HEK293 (cell line): Measurements from ENCODE around the gene CADPS.

ENCODE experiments used
- CTCF ChIA-PET: fragments of 350-600 bp; formaldehyde crosslinking; extraction: SDS; loops from one replicate; lab custom pipeline; 2021; ENCODE audit warnings: antibody characterized with exemption; lab: Yijun Ruan, JAX
- POLR2A ChIA-PET: fragments of 300-600 bp; formaldehyde crosslinking; extraction: SDS; loops from one replicate; lab custom pipeline; 2020; ENCODE audit warnings: antibody characterized with exemption, inconsistent platforms; lab: Yijun Ruan, JAX
- H3K27ac ChIP-seq: fragments of 200-500 bp; sonication (Bioruptor generic); 2 replicates; pipeline ENCODE4 v1.5.1; 2014; ENCODE audit warnings: low read depth, low read length, control low read depth, inconsistent platforms; ENCODE audit errors: extremely low read depth
- H3K36me3 ChIP-seq, 2 experiments: fragments of 200-500 bp in 1 of 2; sonication (Bioruptor generic) in 1 of 2; 1 replicate in 1 of 2; 2 replicates in 1 of 2; pipeline ENCODE4 v1.5.1; 2014 to 2017; ENCODE audit warnings: inconsistent platforms in 2 of 2, low read length in 2 of 2; ENCODE audit not compliant: control insufficient read depth in 2 of 2, insufficient read depth in 1 of 2
- H3K4me1 ChIP-seq: fragments of 200-500 bp; sonication (Bioruptor generic); 2 replicates; pipeline ENCODE4 v1.5.1; 2014; ENCODE audit warnings: mild to moderate bottlenecking, low read length, inconsistent platforms; ENCODE audit not compliant: control insufficient read depth, insufficient read depth
- H3K4me3 ChIP-seq: 2 replicates; pipeline ENCODE4 v1.5.1; 2011; ENCODE audit warnings: low read depth, mild to moderate bottlenecking, control low read depth, low read length, moderate library complexity
- H3K9me3 ChIP-seq: fragments of 200-500 bp; sonication (Bioruptor generic); 2 replicates; pipeline ENCODE4 v1.5.1; 2014; ENCODE audit warnings: low read depth, low read length, inconsistent platforms; ENCODE audit not compliant: control insufficient read depth, insufficient read depth
- BCL11B ChIP-seq: fragments of 450-650 bp; formaldehyde crosslinking; IDR thresholded peaks from 2 replicates; pipeline ENCODE4 v1.5.1; 2016; ENCODE audit warnings: low read depth, missing biosample characterization, missing genetic modification characterization
- EGR2 ChIP-seq: fragments of 450-650 bp; formaldehyde crosslinking; IDR thresholded peaks from 2 replicates; pipeline ENCODE4 v1.5.1; 2016; ENCODE audit warnings: low read depth, missing biosample characterization, missing genetic modification characterization
- GLIS2 ChIP-seq: fragments of 450-650 bp; formaldehyde crosslinking; IDR thresholded peaks from 2 replicates; pipeline ENCODE4 v1.5.1; 2016; ENCODE audit warnings: missing biosample characterization, missing genetic modification characterization
- PRDM6 ChIP-seq: fragments of 450-650 bp; formaldehyde crosslinking; IDR thresholded peaks from 2 replicates; pipeline ENCODE4 v1.5.1; 2017; ENCODE audit warnings: missing biosample characterization, missing genetic modification characterization
- ZBTB1 ChIP-seq: fragments of 450-650 bp; formaldehyde crosslinking; IDR thresholded peaks from 2 replicates; pipeline ENCODE4 v1.5.1; 2016; ENCODE audit warnings: missing biosample characterization, missing genetic modification characterization
- ZBTB20 ChIP-seq: fragments of 450-650 bp; formaldehyde crosslinking; IDR thresholded peaks from 2 replicates; pipeline ENCODE4 v1.5.1; 2016; ENCODE audit warnings: missing biosample characterization, missing genetic modification characterization
- ZBTB48 ChIP-seq: fragments of 450-650 bp; formaldehyde crosslinking; IDR thresholded peaks from 2 replicates; pipeline ENCODE4 v1.5.1; 2016; ENCODE audit warnings: missing biosample characterization, missing genetic modification characterization
- ZFP37 ChIP-seq: fragments of 450-650 bp; formaldehyde crosslinking; IDR thresholded peaks from 2 replicates; pipeline ENCODE4 v1.5.1; 2016; ENCODE audit warnings: missing biosample characterization, missing genetic modification characterization
- ZFP69B ChIP-seq: fragments of 450-650 bp; formaldehyde crosslinking; IDR thresholded peaks from 2 replicates; pipeline ENCODE4 v1.5.1; 2016; ENCODE audit warnings: missing biosample characterization, missing genetic modification characterization
- ZNF133 ChIP-seq: fragments of 450-650 bp; formaldehyde crosslinking; IDR thresholded peaks from 2 replicates; pipeline ENCODE4 v1.5.1; 2016; ENCODE audit warnings: missing biosample characterization, missing genetic modification characterization
- ZNF138 ChIP-seq: fragments of 450-650 bp; formaldehyde crosslinking; IDR thresholded peaks from 2 replicates; pipeline ENCODE4 v1.5.1; 2016; ENCODE audit warnings: missing biosample characterization, missing genetic modification characterization, borderline replicate concordance
- ZNF174 ChIP-seq: fragments of 450-650 bp; formaldehyde crosslinking; IDR thresholded peaks from 2 replicates; pipeline ENCODE4 v1.5.0; 2017; ENCODE audit warnings: missing biosample characterization, mild to moderate bottlenecking, missing genetic modification characterization
- ZNF211 ChIP-seq: fragments of 450-650 bp; formaldehyde crosslinking; IDR thresholded peaks from 2 replicates; pipeline ENCODE4 v1.5.1; 2016; ENCODE audit warnings: low read depth, missing biosample characterization, missing genetic modification characterization
- ZNF23 ChIP-seq: fragments of 450-650 bp; formaldehyde crosslinking; IDR thresholded peaks from 2 replicates; pipeline ENCODE4 v1.5.1; 2016; ENCODE audit warnings: missing biosample characterization, missing genetic modification characterization, borderline replicate concordance
- ZNF280C ChIP-seq: fragments of 450-650 bp; formaldehyde crosslinking; IDR thresholded peaks from 2 replicates; pipeline ENCODE4 v1.5.1; 2016; ENCODE audit warnings: missing biosample characterization, missing genetic modification characterization
- ZNF341 ChIP-seq: fragments of 450-650 bp; formaldehyde crosslinking; IDR thresholded peaks from 2 replicates; pipeline ENCODE4; 2016; ENCODE audit warnings: low read depth, missing biosample characterization, missing genetic modification characterization
- ZNF473 ChIP-seq: fragments of 450-650 bp; formaldehyde crosslinking; IDR thresholded peaks from 2 replicates; pipeline ENCODE4 v1.5.1; 2017; ENCODE audit warnings: missing biosample characterization, missing genetic modification characterization
- ZNF510 ChIP-seq: fragments of 450-650 bp; formaldehyde crosslinking; IDR thresholded peaks from 2 replicates; pipeline ENCODE4 v1.5.1; 2018; ENCODE audit warnings: mild to moderate bottlenecking, missing genetic modification characterization, missing biosample characterization; ENCODE audit not compliant: insufficient replicate concordance
- ZNF561 ChIP-seq: fragments of 450-650 bp; IDR thresholded peaks from 2 replicates; pipeline ENCODE4 v1.5.1; 2018; ENCODE audit warnings: missing biosample characterization, missing genetic modification characterization, borderline replicate concordance
- ZNF791 ChIP-seq: fragments of 450-650 bp; formaldehyde crosslinking; IDR thresholded peaks from 2 replicates; pipeline ENCODE4 v1.5.1; 2016; ENCODE audit warnings: missing biosample characterization, missing genetic modification characterization
- ZNF830 ChIP-seq: fragments of 450-650 bp; IDR thresholded peaks from 2 replicates; pipeline ENCODE4 v1.5.0; 2018; ENCODE audit warnings: missing biosample characterization, missing genetic modification characterization, low read depth, mild to moderate bottlenecking, moderate library complexity
- ZSCAN5A ChIP-seq: fragments of 450-650 bp; formaldehyde crosslinking; IDR thresholded peaks from 2 replicates; pipeline ENCODE4 v1.5.1; 2016; ENCODE audit warnings: missing biosample characterization, missing genetic modification characterization
- TF ChIP-seq, protein P1 (sequence below): fragments of 450-650 bp; formaldehyde crosslinking; IDR thresholded peaks from 2 replicates; pipeline ENCODE4 v1.5.1; 2016; ENCODE audit warnings: missing biosample characterization, missing genetic modification characterization
- TF ChIP-seq, protein P2 (sequence below): fragments of 450-650 bp; formaldehyde crosslinking; IDR thresholded peaks from 2 replicates; pipeline ENCODE4 v1.5.1; 2017; ENCODE audit warnings: missing biosample characterization, missing genetic modification characterization

The CADPS gene

DNA sequence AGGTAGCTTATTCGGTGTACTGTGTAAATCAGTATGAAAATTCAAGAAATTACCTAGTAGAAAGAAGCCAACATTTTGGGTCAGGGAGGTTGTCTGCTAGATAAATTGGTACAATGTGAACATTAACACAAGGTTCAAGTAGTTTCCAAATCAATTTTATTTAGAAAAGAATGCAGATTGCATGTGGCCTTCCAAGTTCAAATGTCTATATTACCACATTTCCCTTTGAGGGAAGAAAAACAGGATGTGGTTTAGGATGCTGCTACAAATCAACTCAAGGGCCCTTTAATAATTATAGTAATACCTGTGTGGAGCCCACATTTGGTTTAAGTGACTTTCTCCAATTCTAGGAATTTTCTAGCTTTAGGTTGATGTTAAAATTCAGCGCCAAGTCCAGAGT, 57.5 kb downstream of the CADPS start (continued):
- TF ChIP-seq, protein P1, sequence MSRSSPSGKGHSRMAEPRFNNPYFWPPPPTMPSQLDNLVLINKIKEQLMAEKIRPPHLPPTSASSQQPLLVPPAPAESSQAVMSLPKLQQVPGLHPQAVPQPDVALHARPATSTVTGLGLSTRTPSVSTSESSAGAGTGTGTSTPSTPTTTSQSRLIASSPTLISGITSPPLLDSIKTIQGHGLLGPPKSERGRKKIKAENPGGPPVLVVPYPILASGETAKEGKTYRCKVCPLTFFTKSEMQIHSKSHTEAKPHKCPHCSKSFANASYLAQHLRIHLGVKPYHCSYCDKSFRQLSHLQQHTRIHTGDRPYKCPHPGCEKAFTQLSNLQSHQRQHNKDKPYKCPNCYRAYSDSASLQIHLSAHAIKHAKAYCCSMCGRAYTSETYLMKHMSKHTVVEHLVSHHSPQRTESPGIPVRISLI (tag by site-specific recombination), result no peak
- no peak for TF ChIP-seq ZNF280C (tag by site-specific recombination)

- ChIA-PET POLR2A (no interaction called here), CTCF (interaction anchor here (0.7 kb wide), 1 partner anchor 16 kb away, joined by 4 read pairs; no protein-coding TSS in a partner anchor)
- no peak for TF ChIP-seq ZNF23 (tag by site-specific recombination)
- no peak for TF ChIP-seq ZNF830 (tag by site-specific recombination)
- no peak for TF ChIP-seq GLIS2 (tag by site-specific recombination)
- TF ChIP-seq, protein P2, sequence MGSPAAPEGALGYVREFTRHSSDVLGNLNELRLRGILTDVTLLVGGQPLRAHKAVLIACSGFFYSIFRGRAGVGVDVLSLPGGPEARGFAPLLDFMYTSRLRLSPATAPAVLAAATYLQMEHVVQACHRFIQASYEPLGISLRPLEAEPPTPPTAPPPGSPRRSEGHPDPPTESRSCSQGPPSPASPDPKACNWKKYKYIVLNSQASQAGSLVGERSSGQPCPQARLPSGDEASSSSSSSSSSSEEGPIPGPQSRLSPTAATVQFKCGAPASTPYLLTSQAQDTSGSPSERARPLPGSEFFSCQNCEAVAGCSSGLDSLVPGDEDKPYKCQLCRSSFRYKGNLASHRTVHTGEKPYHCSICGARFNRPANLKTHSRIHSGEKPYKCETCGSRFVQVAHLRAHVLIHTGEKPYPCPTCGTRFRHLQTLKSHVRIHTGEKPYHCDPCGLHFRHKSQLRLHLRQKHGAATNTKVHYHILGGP (tag by site-specific recombination), result no peak
- no peak for TF ChIP-seq ZNF138 (tag by site-specific recombination)
- TF ChIP-seq ZNF133 (tag by site-specific recombination), result no peak
- TF ChIP-seq ZFP69B (tag by site-specific recombination), result no peak
- Histone ChIP-seq H3K4me1 (no peaks in the 10 kb centered on the region), H3K9me3 (no peaks in the 10 kb centered on the region), H3K36me3 (no peaks in the 10 kb centered on the region), H3K27ac (no peak overlapping the region), H3K4me3 (no peak overlapping the region)
These were observed 59.2 kb downstream of the CADPS start for GRCh38 chr3:62815981-62816380.

- TF ChIP-seq ZNF211 (tag by site-specific recombination) (no peak), EGR2 (tag by site-specific recombination) (no peak), ZFP37 (tag by site-specific recombination) (no peak), ZNF510 (tag by site-specific recombination) (no peak), PRDM6 (tag by site-specific recombination) (no peak), ZNF830 (tag by site-specific recombination) (no peak), ZNF561 (tag by site-specific recombination) (no peak), ZNF341 (tag by site-specific recombination) (no peak), ZBTB48 (tag by site-specific recombination) (no peak), ZBTB1 (tag by site-specific recombination) (no peak), ZNF23 (tag by site-specific recombination) (no peak), BCL11B (tag by site-specific recombination) (no peak), ZSCAN5A (no peak), ZBTB20 (tag by site-specific recombination) (no peak), ZNF473 (tag by site-specific recombination) (no peak), ZNF791 (tag by site-specific recombination) (no peak), ZNF174 (tag by site-specific recombination) (no peak)
- TF ChIP-seq, all 188 proteins: peak for 0
- ChIA-PET CTCF (interaction anchor here (0.6 kb wide), 1 partner anchor 277 kb away, joined by 3 read pairs; no protein-coding TSS in a partner anchor), POLR2A (no interaction called here)
- no peaks in the 10 kb centered on the region for H3K36me3 ChIP-seq
- H3K4me1 ChIP-seq, result no peaks in the 10 kb centered on the region
- H3K27ac ChIP-seq, result no peak overlapping the region
- H3K4me3 ChIP-seq, result no peak overlapping the region
- H3K9me3 ChIP-seq, result no peaks in the 10 kb centered on the region
These were observed 62.6 kb downstream of the CADPS start for GRCh38 chr3:62812631-62813030.
